Pancreas (tissue), 10 donors: ENCODE data around the gene SDCBP2. TPM values are rescaled to one million over a fixed set of nuclear protein-coding genes. Genes with fewer than 3 reads are reported as not detected.

Experiments used
- ATAC-seq, 4 donors: fragments of 200-7000 bp; cut with Tn5 transposase; one replicate each; pipeline versions ENCODE4 v1.8.0 to v1.9.1; 2020; ENCODE audit warnings: mild to moderate bottlenecking in 4 of 4, moderate library complexity in 4 of 4
- DNase-seq, 6 donors: peaks; one replicate each; pipeline ENCODE4 v3.0.0-alpha.2; 2020
- FAIRE-seq: peaks from 2 replicates; lab custom pipeline; 2012; peaks lifted over from hg19 to GRCh38; lab: Jason Lieb, UNC
- H3K27ac ChIP-seq, 4 donors: fragments of 200-600 bp; sonication (generic); 1 replicate in 3 of 4; 2 replicates in 1 of 4; pipeline versions ENCODE4 v1.5.0 to v1.8.0; 2020
- H3K27me3 ChIP-seq, 4 donors: fragments of 200-600 bp; one replicate each; pipeline ENCODE4 v1.8.0; 2021
- H3K36me3 ChIP-seq, 3 donors: fragments of 200-600 bp; sonication (generic) in 1 of 3; one replicate each; pipeline versions ENCODE4 v1.5.0 to v1.8.0; 2020 to 2021
- H3K4me1 ChIP-seq, 3 donors: fragments of 200-600 bp; one replicate each; pipeline ENCODE4 v1.8.0; 2021
- H3K4me3 ChIP-seq, 4 donors: fragments of 200-600 bp; sonication (generic) in 2 of 4; one replicate each; pipeline versions ENCODE4 v1.5.0 to v1.8.0; 2020 to 2021
- H3K9me3 ChIP-seq, 4 donors: fragments of 200-600 bp; one replicate each; pipeline ENCODE4 v1.8.0; 2021
- CTCF ChIP-seq, 4 donors: fragments of 200-600 bp; sonication (generic) in 3 of 4; IDR thresholded peaks; one replicate each; pipeline versions ENCODE4 v1.5.0 to v1.8.0; 2021; ENCODE audit warnings: antibody characterized with exemption in 4 of 4
- WGBS, 2 donors: extraction: QIAGEN DNeasy Blood & Tissue Kit; methylation state at CpG; one replicate each; pipeline ENCODE4 v1.1.7; 2013; 5-methylcytosine and 5-hydroxymethylcytosine counted together
- intact Hi-C, 3 donors: fragments of 100-400 bp; cut with DNase I; formaldehyde crosslinking; loops; one replicate each; pipeline versions ENCODE4 v1.11.1 to v1.14.2; 2022
- polyA plus RNA-seq, 2 donors: library from polyadenylated mRNA; stranded (reverse); fragments of 200-250 nt; gene quantifications; one replicate each; pipeline ENCODE4 v1.2.3, GENCODE V29; 2013
- total RNA-seq, 6 donors: library from RNA; stranded (reverse); fragmentation: NEBNext Ultra II Directional in 4 of 6; extraction: Animal tissue kit (Norgen Biotek cat#: 25700) in 4 of 6; gene quantifications; one replicate each; pipeline versions ENCODE4 v1.2.1 to v1.2.4, GENCODE V29; 2021 to 2023
- donor health status: healthy with polysubstance abuse.
- donor health status: DM: no; HTN: no; CAD: no; lungs with moderate emphysema.
- donor health status: DM: no; HTN: no; CAD: no.
- donor health status: control.
- donor health status: control.
- donor health status: Bipolar disorder and iron deficiency.
- donor health status: DM: yes; HTN: yes; CAD: no.
- donor health status: DM: no; HTN: no; CAD: no.
- donor health status: DM: no; HTN: no; CAD: no.
- donor health status: DM: yes; HTN: yes; CAD: no.

The SDCBP2 gene
- total and polyA plus RNA-seq, 8 donors: 4.7 to 23.8 (median 12.0) TPM

- 86 to 92% methylated on average over 14 of the region's 14 CpGs for WGBS, 2 donors
Observed at GRCh38 chr20:1306316-1307135, 22.4 kb downstream of the SDCBP2 start.

GRCh38 chr20:1305712-1306111 lies 23.2 kb downstream of the SDCBP2 start:
- ATAC-seq (no peak), DNase-seq (peak in 1 of 6 donors; percentile 55), FAIRE-seq (no peak)
- WGBS, 2 donors: 91 to 94% methylated on average over 24 of the region's 24 CpGs
- H3K4me1 ChIP-seq: no peaks in the 10 kb centered on the region
- intact Hi-C loops: loop anchor here in 1 of 3 donors (5.0 kb wide), 1 partner anchor 137 kb away; no protein-coding TSS in a partner anchor
- TF ChIP-seq CTCF (IDR thresholded peaks at IDR 0.05): no peak
- H3K36me3 ChIP-seq: peaks cover 0 to 4% (median 0%) of the 10 kb centered on the region in 3 donors
- H3K9me3 ChIP-seq: no peaks in the 10 kb centered on the region
- no peak overlapping the region for H3K27ac ChIP-seq
- H3K27me3 ChIP-seq: no peaks in the 10 kb centered on the region
- no peak overlapping the region for H3K4me3 ChIP-seq

More at GRCh38 chr20:1306316-1307135, 22.4 kb downstream of the SDCBP2 start:
- FAIRE-seq: no peak
- Histone ChIP-seq H3K9me3 (no peaks in the 10 kb centered on the region), H3K27me3 (no peaks in the 10 kb centered on the region), H3K4me3 (no peak overlapping the region), H3K4me1 (no peaks in the 10 kb centered on the region), H3K36me3 (peaks cover 0 to 4% (median 0%) of the 10 kb centered on the region in 3 donors), H3K27ac (no peak overlapping the region)
- TF ChIP-seq CTCF (IDR thresholded peaks at IDR 0.05): no peak
- ATAC-seq: no peak
- no peak for DNase-seq
- intact Hi-C loops: loop anchor here in 1 of 3 donors (5.0 kb wide), 1 partner anchor 136 kb away; no protein-coding TSS in a partner anchor

- Histone ChIP-seq H3K9me3 (no peaks in the 10 kb centered on the region), H3K4me3 (no peak overlapping the region), H3K27ac (no peak overlapping the region), H3K4me1 (no peaks in the 10 kb centered on the region), H3K27me3 (no peaks in the 10 kb centered on the region), H3K36me3 (peaks cover 0 to 4% (median 0%) of the 10 kb centered on the region in 3 donors)
- TF ChIP-seq CTCF (IDR thresholded peaks at IDR 0.05): no peak
- no peak for ATAC-seq
- intact Hi-C loops: loop anchor here in 1 of 3 donors (5.0 kb wide), 1 partner anchor 137 kb away; no protein-coding TSS in a partner anchor
- no peak for FAIRE-seq
- 86 to 87% methylated on average over 31 of the region's 31 CpGs for WGBS, 2 donors
- DNase-seq: peak in 1 of 6 donors; percentile 51
Observed at GRCh38 chr20:1304710-1305515, 24.0 kb downstream of the SDCBP2 start.

- 84 to 86% methylated on average over 12 of the region's 12 CpGs for WGBS, 2 donors
- Histone ChIP-seq H3K27ac (no peak overlapping the region), H3K9me3 (no peaks in the 10 kb centered on the region), H3K4me1 (no peaks in the 10 kb centered on the region), H3K27me3 (no peaks in the 10 kb centered on the region), H3K4me3 (no peak overlapping the region), H3K36me3 (peaks cover 0 to 4% (median 0%) of the 10 kb centered on the region in 3 donors)
- FAIRE-seq: no peak
- TF ChIP-seq CTCF (IDR thresholded peaks at IDR 0.05): no peak
- DNase-seq: no peak
- intact Hi-C loops: no loop called here
- ATAC-seq: no peak
Observed at GRCh38 chr20:1302685-1303541, 26.0 kb downstream of the SDCBP2 start.
